Transverse colon (tissue), 4 donors: ENCODE measurements around the gene YBX2. TPM values are rescaled to one million over a fixed set of nuclear protein-coding genes. Genes with fewer than 3 reads are reported as not detected.
"Not testable (repeated sequence)": the region's sequence is repeated elsewhere in the genome, so short reads cannot be mapped to it uniquely, and the experiment has no call there.

ENCODE experiments used
- DNase-seq: peaks from one replicate; pipeline ENCODE4 v3.0.0-alpha.2; 2019
- H3K27ac ChIP-seq, 4 donors: fragments of 200-600 bp; sonication (generic); 2 replicates each; pipeline ENCODE4 v1.5.1; 2016 to 2018; ENCODE audit warnings: inconsistent platforms in 4 of 4
- H3K27me3 ChIP-seq: fragments of 200-600 bp; sonication (generic); 2 replicates; pipeline ENCODE4 v1.5.1; 2017; ENCODE audit warnings: inconsistent platforms
- H3K36me3 ChIP-seq, 4 donors: fragments of 200-600 bp; sonication (generic); 2 replicates each; pipeline ENCODE4 v1.5.1; 2017 to 2019; ENCODE audit warnings: inconsistent platforms in 4 of 4
- H3K4me1 ChIP-seq, 4 donors: fragments of 200-600 bp; sonication (generic); 2 replicates each; pipeline ENCODE4 v1.5.1; 2017 to 2020; ENCODE audit warnings: inconsistent platforms in 4 of 4
- H3K4me3 ChIP-seq, 4 donors: fragments of 200-600 bp; sonication (generic); 1 replicate in 1 of 4; 2 replicates in 3 of 4; pipeline versions ENCODE4 v1.5.1 to v1.6.1; 2017 to 2019; ENCODE audit warnings: inconsistent platforms in 4 of 4
- H3K9me3 ChIP-seq, 2 donors: fragments of 200-600 bp; sonication (generic); 2 replicates each; pipeline ENCODE4 v1.5.1; 2017 to 2019; ENCODE audit warnings: inconsistent platforms in 2 of 2
- CTCF ChIP-seq, 5 experiments: fragments of 200-600 bp in 3 of 5; fragments of 450-650 bp in 2 of 5; sonication (generic) in 3 of 5; IDR thresholded peaks; 1 replicate in 2 of 5; 2 replicates in 3 of 5; pipeline ENCODE4 v1.5.1; 2016 to 2017; ENCODE audit warnings: antibody characterized with exemption in 5 of 5, inconsistent platforms in 3 of 5, mild to moderate bottlenecking in 2 of 5, moderate library complexity in 1 of 5
- EP300 ChIP-seq: sonication (generic); formaldehyde crosslinking; IDR thresholded peaks from one replicate; pipeline ENCODE4 v1.6.1; 2017; ENCODE audit warnings: antibody characterized with exemption, low read depth
- POLR2A ChIP-seq: fragments of 450-650 bp; IDR thresholded peaks from one replicate; pipeline ENCODE4 v1.6.1; 2016; ENCODE audit warnings: antibody characterized with exemption, mild to moderate bottlenecking, moderate library complexity
- POLR2AphosphoS5 ChIP-seq, 3 donors: sonication (generic); formaldehyde crosslinking; IDR thresholded peaks; one replicate each; pipeline ENCODE4 v1.6.1; 2016; ENCODE audit warnings: antibody characterized with exemption in 3 of 3
- WGBS, 2 donors: methylation state at CpG; one replicate each; pipeline ENCODE4 v1.1.5; 2018; ENCODE audit warnings: low coverage in 1 of 2; 5-methylcytosine and 5-hydroxymethylcytosine counted together
- in situ Hi-C, 4 donors: fragments of 200-750 bp; cut with MboI; loops; one replicate each; pipeline versions ENCODE4 v1.15.0 to v1.15.1; 2017; ENCODE audit warnings: low sequenced_read_pairs in 3 of 4, low pct_ligation_motif_present in 1 of 4, low pct_unique_long_range_greater_than_20kb in 1 of 4
- intact Hi-C: fragments of 100-400 bp; cut with DNase I; formaldehyde crosslinking; loops from one replicate; pipeline ENCODE4 v1.15.1; 2023; ENCODE audit warnings: low total_unique reads
- total RNA-seq, 4 donors: library from RNA; depleted of rRNA; stranded (reverse); fragments of >200 nt; gene quantifications; one replicate each; pipeline ENCODE4 v1.1.0, GENCODE V29; 2016

Gene YBX2
- 100 to 1,000 TPM in 1 of 4 donors, 10 to 100 TPM in 3; 23.1 to 151 (median 43.4) TPM for total RNA-seq

- peak within 1 kb of the TSS; percentile 70 to 91 (median 89) for H3K27ac ChIP-seq
- H3K36me3 ChIP-seq = no peaks in the 10 kb centered on the region
- H3K4me3 ChIP-seq = peak within 1 kb of the TSS in 3 of 4 donors; percentile 25 to 46 (median 40)
- H3K9me3 ChIP-seq = no peaks in the 10 kb centered on the region
- H3K4me1 ChIP-seq = peaks cover 26 to 56% (median 47%) of the 10 kb centered on the region in 4 donors
- peaks cover 25% of the 10 kb centered on the region for H3K27me3 ChIP-seq
- DNase-seq = peak; percentile 96
- TF ChIP-seq POLR2AphosphoS5 (IDR thresholded peaks at IDR 0.05) (peak; percentile 47 to 93 (median 84)), POLR2A (peak; percentile 87), CTCF (IDR thresholded peaks at IDR 0.05) (peak in 1 of 5 experiments; percentile 46), EP300 (peak; percentile 97)
- intact Hi-C loops (no loop called here), in situ Hi-C loops (loop anchor here in 2 of 4 donors (25.0 kb wide), 1 partner anchor 257 kb away; the partner anchor contains the start of genes SLC16A11 (in 2 of the 2) and SLC16A13 (in 2 of the 2))
- 2% methylated on average over 21 of the region's 57 CpGs; no CpG with 5 or more reads in 1 of the 2 donors for WGBS, 2 donors
Measured at GRCh38 chr17:7294614-7295153, at the start of gene YBX2. Gene YBX2, minus strand, starts transcription at chr17:7294639. Its CDS starts 139 bp downstream, at chr17:7294500.

- 78 to 89% methylated on average over 10 to 15 of the region's 15 CpGs for WGBS, 2 donors
Measured at GRCh38 chr17:7343250-7343649, 48.8 kb upstream of the YBX2 start.

GRCh38 chr17:7341842-7342241 is 47.4 kb upstream of the YBX2 start:
- DNase-seq = no peak
- Histone ChIP-seq H3K36me3 (no peaks in the 10 kb centered on the region), H3K4me1 (no peaks in the 10 kb centered on the region), H3K9me3 (no peaks in the 10 kb centered on the region), H3K27me3 (peaks cover 18% of the 10 kb centered on the region), H3K4me3 (no peak overlapping the region), H3K27ac (no peak overlapping the region)
- in situ Hi-C loops = loop anchor here in 2 of 4 donors (10.0 to 25.0 kb wide), 2 partner anchors 67 to 305 kb away; partner anchors contain the start of genes SLC16A11 (in 1 of the 2) and SLC16A13 (in 1 of the 2)
- intact Hi-C loops = no loop called here
- WGBS, 2 donors = 73 to 91% methylated on average over 3 to 13 of the region's 13 CpGs
- TF ChIP-seq CTCF (IDR thresholded peaks at IDR 0.05) = no peak
- TF ChIP-seq POLR2AphosphoS5 (IDR thresholded peaks at IDR 0.05) = no peak
- no peak for TF ChIP-seq POLR2A
- TF ChIP-seq EP300 = no peak

More at GRCh38 chr17:7343250-7343649, 48.8 kb upstream of the YBX2 start:
- no peak for DNase-seq
- no peaks in the 10 kb centered on the region for H3K36me3 ChIP-seq
- peaks cover 18% of the 10 kb centered on the region for H3K27me3 ChIP-seq
- H3K4me1 ChIP-seq = no peaks in the 10 kb centered on the region
- no peaks in the 10 kb centered on the region for H3K9me3 ChIP-seq
- H3K4me3 ChIP-seq = no peak overlapping the region
- intact Hi-C loops (no loop called here), in situ Hi-C loops (loop anchor here in 2 of 4 donors (10.0 to 25.0 kb wide), 2 partner anchors 68 to 306 kb away; partner anchors contain the start of genes SLC16A11 (in 1 of the 2) and SLC16A13 (in 1 of the 2))
- no peak for TF ChIP-seq CTCF (IDR thresholded peaks at IDR 0.05)
- no peak overlapping the region for H3K27ac ChIP-seq

- Histone ChIP-seq H3K9me3 (no peaks in the 10 kb centered on the region), H3K27ac (no peak overlapping the region), H3K4me1 (no peaks in the 10 kb centered on the region), H3K36me3 (no peaks in the 10 kb centered on the region), H3K4me3 (no peak overlapping the region), H3K27me3 (peaks cover 22% of the 10 kb centered on the region)
- in situ Hi-C loops (loop anchor here in 2 of 4 donors (10.0 to 25.0 kb wide), 2 partner anchors 65 to 303 kb away; partner anchors contain the start of genes SLC16A11 (in 1 of the 2) and SLC16A13 (in 1 of the 2)), intact Hi-C loops (no loop called here)
- no peak for DNase-seq
- WGBS, 2 donors = 59% methylated on average over 2 of the region's 2 CpGs; no CpG with 5 or more reads in 1 of the 2 donors
- TF ChIP-seq POLR2A = no peak
Measured at GRCh38 chr17:7340179-7340578, 45.7 kb upstream of the YBX2 start.

GRCh38 chr17:7337600-7337999 is 43.2 kb upstream of the YBX2 start:
- Histone ChIP-seq H3K27me3 (peaks cover 17% of the 10 kb centered on the region), H3K4me3 (peak overlapping the region in 1 of 4 donors; percentile 38), H3K27ac (peak overlapping the region in 2 of 4 donors; percentile 57 to 77)
- intact Hi-C loops, H3K4me1 ChIP-seq, DNase-seq, H3K36me3 ChIP-seq, H3K9me3 ChIP-seq: not testable (repeated sequence)
- WGBS, 2 donors = 58 to 60% methylated on average over 3 to 7 of the region's 7 CpGs
- in situ Hi-C loops = loop anchor here in 1 of 4 donors (25.0 kb wide), 1 partner anchor 300 kb away; the partner anchor contains the start of genes SLC16A11 and SLC16A13
